COLO829 (cell line): ENCODE results near the gene COL13A1.

Source experiments
- DNase-seq: peaks from one replicate; pipeline ENCODE4 v3.0.0; 2012; ENCODE audit warnings: low spot score

Gene COL13A1

GRCh38 chr10:69888882-69889584 is 87.3 kb downstream of the COL13A1 start:
- DNase-seq = no peak

GRCh38 chr10:69890065-69890847 is 88.5 kb downstream of the COL13A1 start:
- no peak for DNase-seq

GRCh38 chr10:69891057-69891617 is 89.4 kb downstream of the COL13A1 start:
- DNase-seq = no peak

GRCh38 chr10:69892406-69892805 is 90.7 kb downstream of the COL13A1 start:
- no peak for DNase-seq

GRCh38 chr10:69892816-69893215 is 91.1 kb downstream of the COL13A1 start:
- DNase-seq = no peak

GRCh38 chr10:69893271-69893900 is 91.7 kb downstream of the COL13A1 start:
- no peak for DNase-seq

- DNase-seq = no peak
Observed at GRCh38 chr10:69894156-69894555, 92.5 kb downstream of the COL13A1 start.

- DNase-seq = no peak
Observed at GRCh38 chr10:69895759-69896158, 94.1 kb downstream of the COL13A1 start.

- no peak for DNase-seq
Observed at GRCh38 chr10:69896606-69897231, 95.0 kb downstream of the COL13A1 start.

- no peak for DNase-seq
Observed at GRCh38 chr10:69897432-69897831, 95.7 kb downstream of the COL13A1 start.

GRCh38 chr10:69897999-69898398 is 96.3 kb downstream of the COL13A1 start:
- no peak for DNase-seq

- no peak for DNase-seq
Observed at GRCh38 chr10:69898524-69898923, 96.8 kb downstream of the COL13A1 start.

- no peak for DNase-seq
Observed at GRCh38 chr10:69898941-69899340, 97.2 kb downstream of the COL13A1 start.

GRCh38 chr10:69899727-69900595 is 98.3 kb downstream of the COL13A1 start:
- no peak for DNase-seq

- no peak for DNase-seq
Observed at GRCh38 chr10:69901022-69901421, 99.3 kb downstream of the COL13A1 start.

- peak; percentile 44 for DNase-seq
Observed at GRCh38 chr10:69901628-69902505, 100.2 kb downstream of the COL13A1 start.

- no peak for DNase-seq
Observed at GRCh38 chr10:69902835-69903535, 101.3 kb downstream of the COL13A1 start.

GRCh38 chr10:69904533-69904932 is 102.8 kb downstream of the COL13A1 start:
- DNase-seq = no peak

- DNase-seq = no peak
Observed at GRCh38 chr10:69906425-69906824, 104.7 kb downstream of the COL13A1 start.

- DNase-seq = no peak
Observed at GRCh38 chr10:69907517-69907916, 105.8 kb downstream of the COL13A1 start.
